RWPE2 (cell line): ENCODE measurements around the gene ASIC3.

ENCODE experiments used
- ATAC-seq: fragments of 200-7000 bp; cut with Tn5 transposase; 3 replicates; pipeline ENCODE4 v1.9.1; 2021; ENCODE audit warnings: low read depth
- DNase-seq: peaks from one replicate; pipeline ENCODE4 v3.0.0-alpha.2; 2020; ENCODE audit warnings: low spot score
- H3K27ac ChIP-seq: fragments of 450-650 bp; 2 replicates; pipeline ENCODE4 v1.5.1; 2017; ENCODE audit warnings: mild to moderate bottlenecking; ENCODE audit not compliant: poor library complexity, severe bottlenecking
- H3K27me3 ChIP-seq: fragments of 250-450 bp; sonication (Bioruptor Pico); 2 replicates; pipeline ENCODE4 v1.5.1; 2021; ENCODE audit warnings: mild to moderate bottlenecking, moderate library complexity; ENCODE audit not compliant: insufficient read depth, poor library complexity, severe bottlenecking
- H3K36me3 ChIP-seq: fragments of 250-450 bp; sonication (Bioruptor Pico); 2 replicates; pipeline ENCODE4 v1.5.1; 2020; ENCODE audit warnings: low read depth, mild to moderate bottlenecking, moderate library complexity
- H3K4me1 ChIP-seq: fragments of 250-450 bp; sonication (Bioruptor Pico); 2 replicates; pipeline ENCODE4 v1.5.1; 2021; ENCODE audit warnings: mild to moderate bottlenecking, moderate library complexity; ENCODE audit not compliant: insufficient read depth, poor library complexity, severe bottlenecking
- H3K4me3 ChIP-seq: fragments of 250-450 bp; sonication (Bioruptor Pico); 2 replicates; pipeline ENCODE4 v1.5.1; 2021; ENCODE audit warnings: mild to moderate bottlenecking, moderate library complexity; ENCODE audit not compliant: severe bottlenecking
- H3K9me3 ChIP-seq: fragments of 250-450 bp; sonication (Bioruptor Pico); 2 replicates; pipeline ENCODE4 v1.5.1; 2021; ENCODE audit warnings: mild to moderate bottlenecking, moderate library complexity; ENCODE audit not compliant: severe bottlenecking
- TF ChIP-seq, protein P1 (sequence below): fragments of 450-650 bp; IDR thresholded peaks from one replicate; pipeline ENCODE4 v1.5.1; 2017; ENCODE audit warnings: mild to moderate bottlenecking, moderate library complexity; ENCODE audit not compliant: poor library complexity, severe bottlenecking

ASIC3 gene

DNA sequence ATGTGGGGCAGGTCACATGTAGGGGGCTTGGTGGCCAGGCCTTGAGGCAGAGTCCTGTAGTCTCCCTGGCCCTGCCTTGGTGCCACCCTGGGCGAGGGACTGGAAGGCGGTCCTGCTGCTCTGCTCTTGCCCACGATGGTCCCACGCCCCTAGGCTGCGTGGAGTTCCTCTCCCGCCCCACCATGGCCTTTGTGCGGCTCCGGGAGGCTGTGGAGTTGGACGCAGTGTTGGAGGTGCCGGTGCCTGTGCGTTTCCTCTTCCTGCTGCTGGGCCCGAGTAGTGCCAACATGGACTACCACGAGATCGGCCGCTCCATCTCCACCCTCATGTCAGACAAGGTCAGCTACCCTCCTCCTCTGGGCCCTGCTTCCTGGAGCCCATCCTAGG, 22.2 kb downstream of the ASIC3 start:
- ATAC-seq (no peak), DNase-seq (no peak)
- Histone ChIP-seq H3K36me3 (peaks cover 82% of the 10 kb centered on the region), H3K27ac (no peak overlapping the region), H3K9me3 (no peaks in the 10 kb centered on the region), H3K4me1 (no peaks in the 10 kb centered on the region), H3K27me3 (no peaks in the 10 kb centered on the region), H3K4me3 (no peak overlapping the region)
- TF ChIP-seq, protein P1, sequence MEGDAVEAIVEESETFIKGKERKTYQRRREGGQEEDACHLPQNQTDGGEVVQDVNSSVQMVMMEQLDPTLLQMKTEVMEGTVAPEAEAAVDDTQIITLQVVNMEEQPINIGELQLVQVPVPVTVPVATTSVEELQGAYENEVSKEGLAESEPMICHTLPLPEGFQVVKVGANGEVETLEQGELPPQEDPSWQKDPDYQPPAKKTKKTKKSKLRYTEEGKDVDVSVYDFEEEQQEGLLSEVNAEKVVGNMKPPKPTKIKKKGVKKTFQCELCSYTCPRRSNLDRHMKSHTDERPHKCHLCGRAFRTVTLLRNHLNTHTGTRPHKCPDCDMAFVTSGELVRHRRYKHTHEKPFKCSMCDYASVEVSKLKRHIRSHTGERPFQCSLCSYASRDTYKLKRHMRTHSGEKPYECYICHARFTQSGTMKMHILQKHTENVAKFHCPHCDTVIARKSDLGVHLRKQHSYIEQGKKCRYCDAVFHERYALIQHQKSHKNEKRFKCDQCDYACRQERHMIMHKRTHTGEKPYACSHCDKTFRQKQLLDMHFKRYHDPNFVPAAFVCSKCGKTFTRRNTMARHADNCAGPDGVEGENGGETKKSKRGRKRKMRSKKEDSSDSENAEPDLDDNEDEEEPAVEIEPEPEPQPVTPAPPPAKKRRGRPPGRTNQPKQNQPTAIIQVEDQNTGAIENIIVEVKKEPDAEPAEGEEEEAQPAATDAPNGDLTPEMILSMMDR: no peak

DNA sequence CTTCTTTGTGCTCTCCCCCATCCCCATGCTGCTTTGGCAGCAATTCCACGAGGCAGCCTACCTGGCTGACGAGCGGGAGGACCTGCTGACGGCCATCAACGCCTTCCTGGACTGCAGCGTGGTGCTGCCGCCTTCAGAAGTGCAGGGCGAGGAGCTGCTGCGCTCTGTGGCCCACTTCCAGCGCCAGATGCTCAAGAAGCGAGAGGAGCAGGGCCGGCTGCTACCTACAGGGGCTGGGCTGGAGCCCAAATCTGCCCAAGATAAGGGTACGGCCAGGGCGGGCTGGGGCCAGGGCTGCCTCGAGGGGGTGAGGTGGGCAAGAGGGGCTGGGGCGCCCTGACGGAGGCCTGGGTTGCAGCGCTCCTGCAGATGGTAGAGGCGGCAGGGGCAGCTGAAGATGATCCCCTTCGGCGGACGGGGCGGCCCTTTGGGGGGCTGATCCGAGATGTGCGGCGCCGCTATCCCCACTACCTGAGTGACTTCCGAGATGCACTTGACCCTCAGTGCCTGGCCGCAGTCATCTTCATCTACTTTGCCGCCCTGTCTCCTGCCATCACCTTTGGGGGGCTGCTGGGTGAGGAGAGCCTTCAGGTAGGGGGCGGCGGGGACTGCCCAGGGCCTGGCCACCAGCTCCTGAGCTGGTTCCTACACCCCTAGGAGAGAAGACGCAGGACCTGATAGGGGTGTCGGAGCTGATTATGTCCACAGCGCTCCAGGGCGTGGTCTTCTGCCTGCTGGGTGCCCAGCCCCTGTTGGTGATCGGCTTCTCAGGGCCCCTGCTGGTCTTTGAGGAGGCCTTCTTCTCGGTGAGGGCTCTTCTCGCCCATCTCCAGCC, 22.9 kb downstream of the ASIC3 start:
- no peak overlapping the region for H3K4me3 ChIP-seq
- no peaks in the 10 kb centered on the region for H3K27me3 ChIP-seq
- H3K36me3 ChIP-seq: peaks cover 87% of the 10 kb centered on the region
- no peaks in the 10 kb centered on the region for H3K9me3 ChIP-seq
- DNase-seq: no peak
- no peaks in the 10 kb centered on the region for H3K4me1 ChIP-seq
- no peak for ATAC-seq
- H3K27ac ChIP-seq: no peak overlapping the region
- TF ChIP-seq, protein P1: no peak

DNA sequence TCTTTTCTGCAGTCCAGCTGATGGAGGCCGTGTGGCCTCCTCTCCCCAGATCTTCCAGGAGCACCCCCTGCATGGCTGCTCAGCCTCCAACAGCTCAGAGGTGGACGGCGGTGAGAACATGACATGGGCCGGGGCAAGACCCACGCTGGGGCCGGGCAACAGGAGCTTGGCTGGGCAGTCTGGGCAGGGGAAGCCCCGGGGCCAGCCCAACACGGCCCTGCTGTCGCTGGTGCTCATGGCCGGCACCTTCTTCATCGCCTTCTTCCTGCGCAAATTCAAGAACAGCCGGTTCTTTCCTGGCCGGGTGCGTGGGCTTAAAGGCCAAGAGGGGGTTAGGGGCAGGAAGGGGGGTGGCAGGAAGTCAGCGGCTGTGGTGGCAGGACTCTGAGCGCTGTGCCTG, 25.7 kb downstream of the ASIC3 start:
- H3K27me3 ChIP-seq: no peaks in the 10 kb centered on the region
- no peak overlapping the region for H3K4me3 ChIP-seq
- ATAC-seq: no peak
- peaks cover 70% of the 10 kb centered on the region for H3K36me3 ChIP-seq
- no peaks in the 10 kb centered on the region for H3K9me3 ChIP-seq
- no peak for DNase-seq
- no peaks in the 10 kb centered on the region for H3K4me1 ChIP-seq
- no peak overlapping the region for H3K27ac ChIP-seq
- TF ChIP-seq, protein P1: no peak

DNA sequence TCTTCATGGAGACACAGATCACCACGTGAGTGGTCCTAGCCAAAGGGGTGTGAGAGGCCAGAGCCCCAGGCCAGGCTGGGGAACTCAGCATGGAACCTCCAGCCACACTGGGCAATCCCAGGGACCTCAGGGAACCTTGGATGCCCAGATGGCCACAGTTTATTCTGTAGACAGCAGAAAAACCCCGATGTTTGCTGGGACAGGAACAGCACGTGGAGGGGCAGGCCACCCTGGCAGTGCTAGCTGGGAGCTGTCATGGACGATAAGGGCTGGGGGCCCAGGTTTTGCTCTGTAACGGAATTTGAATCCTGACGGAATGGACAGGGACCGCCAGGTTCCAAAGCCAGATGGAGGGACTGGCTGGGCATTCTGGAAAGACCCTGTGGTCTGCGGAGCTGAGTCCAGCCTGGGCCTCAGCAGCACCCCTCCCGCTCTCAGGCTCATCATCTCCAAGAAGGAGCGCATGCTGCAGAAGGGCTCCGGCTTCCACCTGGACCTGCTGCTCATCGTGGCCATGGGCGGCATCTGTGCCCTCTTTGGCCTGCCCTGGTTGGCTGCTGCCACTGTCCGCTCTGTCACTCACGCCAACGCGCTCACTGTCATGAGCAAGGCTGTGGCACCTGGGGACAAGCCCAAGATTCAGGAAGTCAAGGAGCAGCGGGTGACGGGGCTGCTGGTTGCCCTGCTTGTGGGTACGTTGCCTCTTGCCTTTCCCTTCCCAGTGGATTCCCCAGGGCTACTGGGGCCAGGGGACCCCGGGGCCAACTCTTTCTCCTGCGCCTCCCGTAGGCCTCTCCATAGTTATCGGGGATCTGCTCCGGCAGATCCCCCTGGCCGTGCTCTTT, 26.7 kb downstream of the ASIC3 start:
- H3K4me3 ChIP-seq: no peak overlapping the region
- no peak for DNase-seq
- no peaks in the 10 kb centered on the region for H3K4me1 ChIP-seq
- H3K36me3 ChIP-seq: peaks cover 60% of the 10 kb centered on the region
- TF ChIP-seq, protein P1: no peak
- H3K27me3 ChIP-seq: no peaks in the 10 kb centered on the region
- H3K9me3 ChIP-seq: no peaks in the 10 kb centered on the region
- H3K27ac ChIP-seq: no peak overlapping the region
- no peak for ATAC-seq
